Left ventricle myocardium superior (tissue), 1 donor: ENCODE measurements around the gene TAAR2. TPM values are rescaled to one million over a fixed set of nuclear protein-coding genes. Genes with fewer than 3 reads are reported as not detected.
"Not testable (repeated sequence)": the region's sequence is repeated elsewhere in the genome, so short reads cannot be mapped to it uniquely, and the experiment has no call there.

ENCODE experiments used
- ATAC-seq: fragments of 200-7000 bp; cut with Tn5 transposase; one replicate; pipeline ENCODE4 v1.9.1; 2020; ENCODE audit warnings: mild to moderate bottlenecking, moderate library complexity
- DNase-seq: peaks from one replicate; pipeline ENCODE4 v3.0.0-alpha.2; 2020
- intact Hi-C: fragments of 100-400 bp; cut with micrococcal nuclease; formaldehyde crosslinking; loops from one replicate; pipeline ENCODE4 v1.11.0; 2022
- total RNA-seq: library from RNA; stranded (reverse); fragmentation: NEBNext Ultra II Directional; extraction: Animal tissue kit (Norgen Biotek cat#: 25700); gene quantifications from one replicate; pipeline ENCODE4 v1.2.1, GENCODE V29; 2021
- donor health status: DM: no; HTN: yes; CAD: no; lungs with severe emphysema.

Gene TAAR2
- total RNA-seq, 1 donor from 2014 or later = not detected

GRCh38 chr6:132623106-132623845, 799 bp downstream of the TAAR2 start:
- ATAC-seq (no peak), DNase-seq (no peak)
- intact Hi-C loops = no loop called here

- DNase-seq (no peak), ATAC-seq (no peak)
- intact Hi-C loops = no loop called here
Observed at GRCh38 chr6:132616677-132617076, 7.4 kb downstream of the TAAR2 start.

- intact Hi-C loops = no loop called here
- ATAC-seq (no peak), DNase-seq (no peak)
Observed at GRCh38 chr6:132614554-132614953, 9.5 kb downstream of the TAAR2 start.

- intact Hi-C loops = no loop called here
- no peak for ATAC-seq
- no peak for DNase-seq
Observed at GRCh38 chr6:132612449-132613108, 11.5 kb downstream of the TAAR2 start.

- no peak for ATAC-seq
- intact Hi-C loops = no loop called here
- DNase-seq = no peak
Observed at GRCh38 chr6:132611616-132612015, 12.5 kb downstream of the TAAR2 start.

GRCh38 chr6:132607544-132608233, 16.4 kb downstream of the TAAR2 start:
- DNase-seq (no peak), ATAC-seq (no peak)
- intact Hi-C loops = no loop called here

- DNase-seq = no peak
- intact Hi-C loops = no loop called here
- ATAC-seq = no peak
Observed at GRCh38 chr6:132604635-132605152, 19.4 kb downstream of the TAAR2 start.

- ATAC-seq, DNase-seq, intact Hi-C loops: not testable (repeated sequence)
Observed at GRCh38 chr6:132600900-132601299, 23.2 kb downstream of the TAAR2 start.

- intact Hi-C loops = no loop called here
- ATAC-seq (no peak), DNase-seq (no peak)
Observed at GRCh38 chr6:132598473-132598872, 25.6 kb downstream of the TAAR2 start.

- no peak for DNase-seq
- ATAC-seq = no peak
- intact Hi-C loops = no loop called here
Observed at GRCh38 chr6:132596201-132596600, 27.9 kb downstream of the TAAR2 start.

- ATAC-seq = no peak
- no peak for DNase-seq
- intact Hi-C loops = no loop called here
Observed at GRCh38 chr6:132592855-132593254, 31.2 kb downstream of the TAAR2 start.

- intact Hi-C loops = no loop called here
- ATAC-seq (no peak), DNase-seq (no peak)
Observed at GRCh38 chr6:132590362-132590761, 33.7 kb downstream of the TAAR2 start.

- intact Hi-C loops = no loop called here
- ATAC-seq (no peak), DNase-seq (no peak)
Observed at GRCh38 chr6:132589454-132589853, 34.6 kb downstream of the TAAR2 start, which contains the start of gene TAAR5. TSS of gene TAAR5 (minus strand) at chr6:132589741. CDS start at chr6:132589686, 55 bp downstream.

GRCh38 chr6:132587424-132587823, 36.7 kb downstream of the TAAR2 start:
- intact Hi-C loops = no loop called here

GRCh38 chr6:132584698-132585097, 39.4 kb downstream of the TAAR2 start:
- no peak for DNase-seq
- ATAC-seq = no peak
- intact Hi-C loops = no loop called here

More at GRCh38 chr6:132587424-132587823, 36.7 kb downstream of the TAAR2 start:
- no peak for ATAC-seq
- DNase-seq = no peak

- intact Hi-C loops = no loop called here
- ATAC-seq = no peak
- no peak for DNase-seq
Observed at GRCh38 chr6:132571774-132572173, 52.3 kb downstream of the TAAR2 start.

- ATAC-seq = no peak
- intact Hi-C loops = no loop called here
- no peak for DNase-seq
Observed at GRCh38 chr6:132570221-132570777, 53.8 kb downstream of the TAAR2 start, which contains the start of gene TAAR6. TSS of gene TAAR6 (plus strand) at chr6:132570322. CDS start at chr6:132570322, 0 bp downstream.

GRCh38 chr6:132569170-132569569, 54.9 kb downstream of the TAAR2 start:
- DNase-seq (no peak), ATAC-seq (no peak)
- intact Hi-C loops = no loop called here

- intact Hi-C loops = no loop called here
- no peak for ATAC-seq
- DNase-seq = no peak
Observed at GRCh38 chr6:132568611-132569010, 55.5 kb downstream of the TAAR2 start.

- ATAC-seq (no peak), DNase-seq (no peak)
- intact Hi-C loops = no loop called here
Observed at GRCh38 chr6:132567566-132567965, 56.5 kb downstream of the TAAR2 start.
